ENCODE results near the gene CARS2.

DNA sequence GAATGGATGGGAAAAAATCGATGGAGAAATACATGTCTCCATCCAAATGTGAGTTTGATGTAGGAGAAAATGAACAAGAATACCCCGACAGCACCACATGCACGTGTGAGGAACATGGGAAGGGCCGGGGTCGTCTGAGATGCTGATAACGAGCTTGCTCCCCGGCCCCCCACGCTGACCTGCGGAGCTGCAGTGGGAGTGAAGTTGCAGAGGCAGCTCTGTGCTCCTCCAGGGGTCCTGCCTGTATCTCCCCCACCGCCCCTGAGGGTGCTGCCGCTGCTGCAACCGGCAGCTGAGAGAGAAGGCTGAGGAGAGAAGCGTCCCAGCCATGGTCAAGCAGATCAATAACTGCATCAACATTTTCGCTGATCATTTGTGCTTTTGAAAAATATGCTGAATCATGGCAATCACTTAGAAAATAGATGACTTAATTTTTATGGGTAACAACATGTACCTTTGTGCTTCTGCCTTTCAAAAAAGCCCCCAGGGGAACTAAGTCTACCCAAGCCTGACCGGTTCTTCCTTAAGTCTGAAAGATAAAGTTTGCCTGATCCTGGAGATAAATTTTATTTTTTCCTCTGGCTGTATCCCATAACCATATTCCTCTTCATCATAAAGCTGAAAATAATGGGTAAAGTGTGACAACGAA lies 108.8 kb downstream of the CARS2 start:
- TF ChIP-seq ZNF565 (CRISPR knock-in tag; conservative IDR thresholded peaks at IDR 0.05; ENCODE audit: low read depth) (no peak), ISL1 (CRISPR knock-in tag; IDR thresholded peaks at IDR 0.05) (no peak), GLIS3 (CRISPR knock-in tag; IDR thresholded peaks at IDR 0.05) (no peak), BACH2 (CRISPR knock-in tag; IDR thresholded peaks at IDR 0.05; ENCODE audit: borderline replicate concordance) (no peak), ZFP3 (CRISPR knock-in tag; IDR thresholded peaks at IDR 0.05) (no peak), TCF4 (CRISPR knock-in tag; IDR thresholded peaks at IDR 0.05; ENCODE audit: borderline replicate concordance) (no peak), RARB (CRISPR knock-in tag; IDR thresholded peaks at IDR 0.05) (no peak)
- TF ChIP-seq, protein P1, sequence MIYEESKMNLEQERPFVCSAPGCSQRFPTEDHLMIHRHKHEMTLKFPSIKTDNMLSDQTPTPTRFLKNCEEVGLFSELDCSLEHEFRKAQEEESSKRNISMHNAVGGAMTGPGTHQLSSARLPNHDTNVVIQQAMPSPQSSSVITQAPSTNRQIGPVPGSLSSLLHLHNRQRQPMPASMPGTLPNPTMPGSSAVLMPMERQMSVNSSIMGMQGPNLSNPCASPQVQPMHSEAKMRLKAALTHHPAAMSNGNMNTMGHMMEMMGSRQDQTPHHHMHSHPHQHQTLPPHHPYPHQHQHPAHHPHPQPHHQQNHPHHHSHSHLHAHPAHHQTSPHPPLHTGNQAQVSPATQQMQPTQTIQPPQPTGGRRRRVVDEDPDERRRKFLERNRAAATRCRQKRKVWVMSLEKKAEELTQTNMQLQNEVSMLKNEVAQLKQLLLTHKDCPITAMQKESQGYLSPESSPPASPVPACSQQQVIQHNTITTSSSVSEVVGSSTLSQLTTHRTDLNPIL (CRISPR knock-in tag; IDR thresholded peaks at IDR 0.05; ENCODE audit: low read depth) = no peak
